Peyer's patch (tissue), 4 donors: ENCODE results near the gene SEM1.

Experiments used
- POLR2A ChIP-seq, 2 donors: fragments of 450-650 bp; IDR thresholded peaks; one replicate each; pipeline ENCODE4 v1.5.1; 2017; ENCODE audit warnings: antibody characterized with exemption in 2 of 2, mild to moderate bottlenecking in 2 of 2, moderate library complexity in 2 of 2
- TF ChIP-seq, protein P1 (sequence below), 6 experiments: fragments of 450-650 bp in 4 of 6; fragments of 200-600 bp in 2 of 6; sonication (generic) in 1 of 6; IDR thresholded peaks; one replicate each; pipeline ENCODE4 v1.5.1; 2017 to 2019; ENCODE audit warnings: antibody characterized with exemption in 6 of 6, mild to moderate bottlenecking in 3 of 6, moderate library complexity in 1 of 6

DNA sequence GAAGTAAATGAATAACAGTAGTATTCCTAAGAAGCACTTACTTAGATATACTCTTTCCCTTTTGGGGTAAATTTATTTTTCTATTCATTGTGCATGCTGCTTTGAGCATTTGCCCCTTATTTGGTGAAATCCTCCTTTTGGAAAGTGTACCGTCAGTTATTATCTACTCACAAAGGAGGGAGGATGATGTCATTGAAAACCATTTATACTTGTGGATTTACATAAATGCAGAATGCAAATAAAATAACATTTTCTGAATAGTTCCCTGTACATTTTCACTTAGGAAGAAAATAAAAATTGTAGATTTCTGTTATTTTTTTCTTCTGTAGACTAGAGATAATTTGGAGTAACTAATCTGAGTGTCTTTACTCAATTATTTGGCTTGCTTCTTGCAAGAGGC lies 29.5 kb upstream of the SEM1 start:
- TF ChIP-seq, protein P1, sequence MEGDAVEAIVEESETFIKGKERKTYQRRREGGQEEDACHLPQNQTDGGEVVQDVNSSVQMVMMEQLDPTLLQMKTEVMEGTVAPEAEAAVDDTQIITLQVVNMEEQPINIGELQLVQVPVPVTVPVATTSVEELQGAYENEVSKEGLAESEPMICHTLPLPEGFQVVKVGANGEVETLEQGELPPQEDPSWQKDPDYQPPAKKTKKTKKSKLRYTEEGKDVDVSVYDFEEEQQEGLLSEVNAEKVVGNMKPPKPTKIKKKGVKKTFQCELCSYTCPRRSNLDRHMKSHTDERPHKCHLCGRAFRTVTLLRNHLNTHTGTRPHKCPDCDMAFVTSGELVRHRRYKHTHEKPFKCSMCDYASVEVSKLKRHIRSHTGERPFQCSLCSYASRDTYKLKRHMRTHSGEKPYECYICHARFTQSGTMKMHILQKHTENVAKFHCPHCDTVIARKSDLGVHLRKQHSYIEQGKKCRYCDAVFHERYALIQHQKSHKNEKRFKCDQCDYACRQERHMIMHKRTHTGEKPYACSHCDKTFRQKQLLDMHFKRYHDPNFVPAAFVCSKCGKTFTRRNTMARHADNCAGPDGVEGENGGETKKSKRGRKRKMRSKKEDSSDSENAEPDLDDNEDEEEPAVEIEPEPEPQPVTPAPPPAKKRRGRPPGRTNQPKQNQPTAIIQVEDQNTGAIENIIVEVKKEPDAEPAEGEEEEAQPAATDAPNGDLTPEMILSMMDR (IDR thresholded peaks at IDR 0.05) = no peak
- TF ChIP-seq POLR2A (IDR thresholded peaks at IDR 0.05) = no peak
